ENCODE measurements around the gene NAA60.

DNA sequence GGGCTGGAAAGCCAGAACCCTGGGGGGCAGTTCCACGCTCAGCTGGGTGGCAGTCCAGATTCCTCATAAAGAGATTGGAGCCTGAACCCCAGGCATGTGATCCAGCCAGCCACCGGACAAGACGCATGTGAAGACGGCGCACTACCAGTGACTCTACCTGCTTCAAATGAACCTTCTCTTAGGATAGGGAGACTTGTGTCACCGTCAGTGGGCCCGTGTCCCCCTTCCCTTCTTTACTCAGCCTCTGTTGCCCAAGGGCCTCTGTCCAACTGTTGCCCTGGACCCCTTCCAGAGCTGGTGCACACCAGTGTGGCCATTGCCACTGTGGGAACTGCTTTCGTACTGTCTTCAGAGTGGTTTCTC, 75.5 kb downstream of the NAA60 start:
- no peak for TF ChIP-seq POLR2A (IDR thresholded peaks at IDR 0.05)
- TF ChIP-seq, protein P1, sequence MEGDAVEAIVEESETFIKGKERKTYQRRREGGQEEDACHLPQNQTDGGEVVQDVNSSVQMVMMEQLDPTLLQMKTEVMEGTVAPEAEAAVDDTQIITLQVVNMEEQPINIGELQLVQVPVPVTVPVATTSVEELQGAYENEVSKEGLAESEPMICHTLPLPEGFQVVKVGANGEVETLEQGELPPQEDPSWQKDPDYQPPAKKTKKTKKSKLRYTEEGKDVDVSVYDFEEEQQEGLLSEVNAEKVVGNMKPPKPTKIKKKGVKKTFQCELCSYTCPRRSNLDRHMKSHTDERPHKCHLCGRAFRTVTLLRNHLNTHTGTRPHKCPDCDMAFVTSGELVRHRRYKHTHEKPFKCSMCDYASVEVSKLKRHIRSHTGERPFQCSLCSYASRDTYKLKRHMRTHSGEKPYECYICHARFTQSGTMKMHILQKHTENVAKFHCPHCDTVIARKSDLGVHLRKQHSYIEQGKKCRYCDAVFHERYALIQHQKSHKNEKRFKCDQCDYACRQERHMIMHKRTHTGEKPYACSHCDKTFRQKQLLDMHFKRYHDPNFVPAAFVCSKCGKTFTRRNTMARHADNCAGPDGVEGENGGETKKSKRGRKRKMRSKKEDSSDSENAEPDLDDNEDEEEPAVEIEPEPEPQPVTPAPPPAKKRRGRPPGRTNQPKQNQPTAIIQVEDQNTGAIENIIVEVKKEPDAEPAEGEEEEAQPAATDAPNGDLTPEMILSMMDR (IDR thresholded peaks at IDR 0.05) = no peak
